Stimulated activated CD8-positive, alpha-beta memory T cell treated with anti-CD3 and anti-CD28 coated beads, Interleukin-15, amount 100 ng/mL, for 48 hours (primary cell): ENCODE results near the gene SRRD.

Experiments used
- DNase-seq, 2 donors: peaks; one replicate each; pipeline ENCODE4 v3.0.0-alpha.2; 2020; ENCODE audit warnings: low read depth in 2 of 2

The SRRD gene

DNA sequence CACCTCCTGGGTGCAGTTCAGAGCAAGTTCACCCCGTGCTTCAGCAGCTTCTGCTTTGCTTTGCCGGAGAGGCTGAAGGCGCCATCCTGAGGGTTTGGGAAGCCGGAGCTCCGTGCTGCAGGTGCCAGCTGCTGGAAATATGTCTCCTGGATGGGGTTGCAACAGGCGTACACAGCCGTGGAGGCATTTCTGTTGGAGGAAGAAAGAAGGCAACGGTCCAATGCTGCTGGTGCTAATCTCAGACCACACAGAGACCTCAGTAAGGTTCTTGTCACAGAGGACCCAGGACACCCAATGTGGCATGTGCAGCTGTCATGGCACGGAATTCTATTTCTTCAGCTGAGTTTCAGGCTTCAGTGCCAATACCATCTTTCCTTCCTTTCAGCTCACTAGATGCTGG lies 30.5 kb upstream of the SRRD start:
- DNase-seq: no peak

DNA sequence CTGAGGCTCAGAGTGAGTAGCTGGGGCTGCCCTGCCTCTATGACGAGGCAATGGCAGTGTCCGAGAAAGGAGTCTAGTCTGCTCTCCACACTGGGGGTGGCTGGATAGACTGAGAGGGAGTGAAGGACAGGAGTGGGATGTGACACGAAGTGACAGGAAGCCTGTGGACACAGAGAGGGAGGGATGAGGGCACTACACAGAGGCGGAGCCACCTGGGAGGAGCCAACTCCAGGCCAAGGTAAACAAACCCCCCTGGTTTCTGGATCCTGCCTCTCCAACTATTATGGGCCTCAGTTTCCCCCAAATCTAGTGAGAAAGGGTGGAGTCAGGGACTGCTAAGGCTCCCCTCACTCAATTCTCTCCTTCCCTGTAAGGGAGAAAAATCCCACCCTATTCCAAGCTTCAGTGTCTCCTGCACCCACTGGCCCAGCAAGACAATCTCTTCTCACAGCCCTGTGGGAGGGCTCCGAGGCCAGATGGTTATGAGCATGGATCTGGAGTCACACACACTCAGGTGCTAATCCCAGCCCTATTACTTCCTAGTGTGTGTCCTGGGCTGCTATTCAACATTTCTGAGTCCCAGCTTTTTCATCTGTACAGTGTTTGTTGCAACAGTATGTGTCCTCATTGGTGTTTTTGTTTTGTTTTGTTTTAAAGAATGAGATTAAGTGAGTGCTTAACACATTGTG lies 29.7 kb upstream of the SRRD start:
- no peak for DNase-seq

DNA sequence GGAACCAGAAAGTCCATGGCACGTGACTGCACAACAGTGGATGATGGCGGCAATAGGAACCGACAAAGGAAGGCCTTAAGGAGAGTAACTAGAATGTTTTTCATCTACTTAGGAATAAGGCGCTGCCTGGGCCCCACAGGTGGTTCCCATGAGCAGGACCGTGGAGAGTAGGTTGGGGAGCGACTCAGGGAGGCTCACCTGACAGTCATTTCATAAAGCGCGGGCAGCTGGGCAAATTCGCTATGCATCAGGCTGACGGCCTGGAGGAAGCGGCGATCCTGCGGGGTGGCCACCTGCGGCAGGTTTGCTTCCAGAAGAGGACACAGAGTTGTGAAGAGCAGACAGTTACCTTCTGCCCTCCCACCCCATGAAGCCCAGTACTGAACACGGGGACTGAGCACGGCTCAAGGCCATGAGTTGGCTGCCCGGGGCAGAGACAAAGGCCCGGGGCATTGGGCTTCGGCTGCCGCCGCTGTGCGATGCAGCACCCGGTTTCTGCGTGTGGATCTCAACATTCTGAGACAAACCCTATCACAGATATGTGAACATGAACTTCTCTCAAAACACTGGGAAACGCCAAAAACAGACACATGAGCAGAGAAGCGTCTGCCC lies 25.9 kb upstream of the SRRD start:
- DNase-seq: no peak

DNA sequence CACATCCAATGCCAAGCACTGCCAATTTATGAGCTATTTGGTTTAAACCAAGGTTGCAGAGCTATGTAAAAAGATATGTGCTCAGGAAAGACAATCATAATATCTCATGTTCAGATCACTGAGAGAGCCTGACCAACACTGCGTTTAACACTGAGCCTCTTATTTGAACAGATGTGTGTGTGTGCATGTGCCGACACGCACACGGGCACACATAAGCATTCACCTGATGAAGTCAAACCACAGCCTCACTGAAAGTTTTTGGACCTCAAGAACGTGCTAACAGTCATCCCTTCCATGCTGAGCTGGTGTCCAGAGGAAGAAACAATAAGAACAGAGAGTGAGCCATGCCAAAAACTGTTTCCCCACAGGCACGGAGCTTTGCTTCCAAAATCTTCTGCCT lies 23.5 kb upstream of the SRRD start:
- no peak for DNase-seq

DNA sequence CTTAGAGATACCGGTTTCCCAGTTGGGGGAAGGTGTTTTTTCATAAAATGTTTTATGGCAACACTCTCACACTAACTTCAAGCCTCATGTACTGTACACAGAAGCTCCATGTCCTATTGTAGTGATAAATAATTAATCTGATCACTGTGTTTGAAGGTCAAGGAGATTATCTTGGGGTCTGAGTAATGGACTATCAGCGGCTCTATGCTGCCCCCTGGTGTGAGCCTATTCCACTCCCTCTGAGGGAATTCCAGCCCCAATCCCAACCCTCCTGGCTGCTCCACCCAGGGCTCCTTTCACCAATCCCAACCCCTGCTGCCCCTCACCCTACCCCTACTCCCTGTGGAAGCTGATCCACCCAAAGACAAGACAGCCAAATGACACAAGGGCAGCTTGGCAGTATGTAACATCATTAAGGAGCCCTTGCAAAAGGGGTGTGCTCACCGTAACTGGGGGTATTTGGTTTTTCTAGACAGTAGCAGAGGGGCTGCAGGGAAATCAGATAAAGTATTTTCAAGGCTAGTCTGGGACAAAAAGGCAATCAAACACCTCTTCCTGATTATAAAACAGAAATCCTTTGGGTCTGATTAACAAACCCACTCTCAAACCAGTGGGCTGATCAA lies 22.4 kb upstream of the SRRD start:
- no peak for DNase-seq

DNA sequence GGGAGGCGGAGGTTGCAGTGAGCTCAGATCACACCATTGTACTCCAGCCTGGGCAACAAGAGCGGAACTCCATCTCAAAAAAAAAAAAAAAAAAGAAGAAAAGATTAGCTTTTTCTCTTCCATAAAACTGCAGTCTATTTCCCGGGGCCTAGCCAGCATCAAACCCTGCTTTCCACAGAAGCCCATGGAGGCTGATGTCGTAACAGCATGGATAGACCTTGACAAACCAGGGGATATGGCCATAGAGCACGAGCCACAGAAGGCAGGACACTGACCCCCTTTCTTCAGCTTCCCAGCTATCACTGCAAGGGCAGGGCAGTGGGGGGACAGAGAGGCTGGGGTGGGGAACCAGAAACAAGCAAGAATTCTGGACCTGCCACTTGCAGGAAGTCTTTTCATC lies 21.6 kb upstream of the SRRD start:
- no peak for DNase-seq

DNA sequence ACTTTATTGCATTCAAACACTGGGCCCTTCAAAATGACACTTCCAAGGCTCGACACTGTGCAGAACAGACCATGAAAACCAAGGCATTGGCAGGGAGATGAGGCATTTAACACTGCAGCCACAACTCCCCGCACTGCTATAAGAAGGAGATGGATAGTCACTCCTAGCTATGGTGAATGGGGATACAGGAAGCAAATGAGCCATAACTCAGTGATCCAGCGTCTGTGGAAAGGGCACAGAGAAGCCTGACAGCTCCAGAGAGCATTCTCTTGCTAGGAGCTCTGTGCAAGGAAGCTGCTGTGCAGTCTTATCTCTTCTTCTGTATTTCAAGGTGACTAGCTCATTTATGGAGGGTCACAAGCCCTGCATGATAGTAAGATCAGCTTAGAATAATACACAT lies 21.0 kb upstream of the SRRD start:
- no peak for DNase-seq

DNA sequence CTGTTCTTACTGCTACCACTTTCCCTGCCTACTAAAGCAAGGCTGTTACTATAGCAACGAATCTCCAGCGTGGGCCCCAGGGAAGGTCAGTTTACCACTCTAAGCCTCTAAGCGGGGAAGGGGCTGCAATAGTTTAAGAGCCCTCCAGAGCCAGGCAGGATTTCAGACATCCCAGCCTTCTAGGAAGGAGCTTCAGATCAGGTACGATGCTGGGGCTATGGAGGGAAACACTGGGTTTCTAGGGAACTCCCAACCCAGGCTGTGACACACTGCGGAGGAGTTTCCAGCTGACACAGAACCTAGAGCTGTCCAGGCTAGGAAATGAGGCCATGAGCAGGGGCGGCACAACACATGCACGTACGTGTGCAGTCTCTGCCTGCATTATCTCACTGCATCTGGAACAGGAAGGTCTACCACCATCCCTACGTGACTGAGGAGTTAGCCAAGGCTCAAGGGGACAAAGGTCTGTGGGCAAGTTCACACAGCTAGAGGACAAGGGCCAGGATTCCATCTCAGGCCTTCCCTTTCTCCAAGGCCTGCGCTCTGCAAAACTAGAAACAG lies 20.5 kb upstream of the SRRD start:
- DNase-seq: no peak

DNA sequence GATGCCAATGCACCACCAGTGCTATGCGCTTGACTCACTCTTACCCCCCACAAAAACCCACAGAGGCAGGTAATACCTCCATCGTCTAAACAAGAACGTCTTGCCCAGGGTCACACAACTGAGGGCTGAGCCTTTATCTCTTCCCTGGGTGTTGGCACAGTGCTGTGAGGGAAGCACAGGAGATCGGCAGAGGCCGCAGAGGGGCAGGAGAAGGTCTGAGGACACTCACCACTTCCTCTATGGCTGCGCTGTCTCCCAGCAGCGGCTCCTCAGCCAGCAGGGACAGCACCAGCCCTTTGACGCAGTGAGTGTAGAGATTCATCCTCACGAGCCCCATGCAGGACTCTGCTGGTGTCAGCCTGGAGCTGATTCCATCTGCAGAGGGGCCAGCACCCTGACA lies 20.0 kb upstream of the SRRD start:
- no peak for DNase-seq

DNA sequence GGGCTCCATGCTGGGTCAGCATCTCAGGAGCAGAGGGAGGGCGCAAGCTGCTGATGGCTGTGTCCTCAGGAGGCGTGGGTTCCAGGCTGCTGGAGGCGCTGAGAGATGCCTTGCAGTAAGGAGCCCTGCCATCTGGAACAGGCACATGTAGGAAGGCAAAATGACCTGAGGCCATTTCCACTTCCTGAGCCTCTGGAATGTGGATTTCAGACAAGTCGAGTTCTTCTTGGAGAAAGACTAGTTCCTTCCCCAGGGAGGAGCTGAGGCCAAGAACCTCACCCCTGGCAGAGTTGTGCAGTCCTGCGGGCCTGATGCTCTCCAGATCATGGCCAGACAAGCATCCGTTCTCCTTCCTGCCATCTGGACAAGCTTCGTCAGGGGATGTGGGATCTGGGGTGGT lies 19.4 kb upstream of the SRRD start:
- no peak for DNase-seq

DNA sequence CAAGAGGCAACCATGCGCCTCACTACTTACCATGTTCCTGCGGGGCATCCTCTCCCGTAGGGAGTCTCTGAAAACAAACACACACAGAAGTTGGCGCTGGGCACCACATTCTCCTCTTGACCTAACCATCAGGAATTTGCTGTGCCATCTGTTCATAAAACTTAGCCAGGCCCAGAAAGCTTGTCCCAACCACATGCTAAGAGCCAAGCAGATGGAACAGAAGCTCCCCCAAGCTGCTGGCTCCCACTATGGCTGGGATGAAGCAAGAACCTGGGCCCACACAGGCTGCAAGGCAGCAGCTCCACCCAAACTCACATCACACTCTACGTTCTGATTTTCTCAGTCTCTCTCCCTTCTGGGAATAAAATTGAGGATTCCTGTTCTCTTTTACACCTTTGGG lies 17.5 kb upstream of the SRRD start:
- DNase-seq: no peak

DNA sequence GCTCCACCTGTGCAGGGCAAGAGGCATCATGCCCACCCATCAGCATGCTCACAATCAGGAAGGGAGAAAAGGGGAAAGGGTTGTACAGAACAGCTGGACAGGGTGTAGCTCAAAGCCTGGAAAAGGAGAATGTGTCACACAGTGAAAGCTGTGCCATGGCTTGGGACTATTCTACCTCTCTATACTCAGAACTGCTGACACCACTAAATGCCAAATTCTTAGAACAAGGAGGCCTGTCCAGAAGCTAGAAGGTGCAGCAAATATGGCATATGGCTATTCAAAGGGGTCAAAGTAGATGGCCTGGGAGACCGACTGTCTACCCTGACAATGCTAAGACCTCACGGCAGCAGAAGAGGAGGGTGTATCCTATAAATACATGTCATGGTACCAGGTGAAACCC lies 12.9 kb upstream of the SRRD start:
- DNase-seq: no peak

DNA sequence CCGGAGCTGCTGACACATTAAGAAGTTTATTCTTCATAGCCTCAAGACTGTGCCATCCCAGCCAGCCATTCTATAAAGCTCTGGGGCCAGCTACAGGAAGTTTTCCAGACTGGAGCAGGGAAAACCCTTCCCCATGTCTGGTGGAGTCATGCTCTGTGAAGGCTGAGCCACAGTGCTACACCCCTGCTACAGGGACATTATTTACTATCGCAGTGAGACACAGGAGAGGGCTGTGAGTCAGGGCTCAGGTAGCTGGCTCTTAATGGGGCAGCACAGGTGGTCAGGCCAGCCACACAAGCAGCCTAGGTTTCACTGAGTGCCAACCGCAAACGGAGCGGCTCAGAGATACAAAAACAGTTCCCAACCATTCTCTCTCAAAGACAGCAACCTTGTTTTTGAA lies 12.2 kb upstream of the SRRD start:
- no peak for DNase-seq

DNA sequence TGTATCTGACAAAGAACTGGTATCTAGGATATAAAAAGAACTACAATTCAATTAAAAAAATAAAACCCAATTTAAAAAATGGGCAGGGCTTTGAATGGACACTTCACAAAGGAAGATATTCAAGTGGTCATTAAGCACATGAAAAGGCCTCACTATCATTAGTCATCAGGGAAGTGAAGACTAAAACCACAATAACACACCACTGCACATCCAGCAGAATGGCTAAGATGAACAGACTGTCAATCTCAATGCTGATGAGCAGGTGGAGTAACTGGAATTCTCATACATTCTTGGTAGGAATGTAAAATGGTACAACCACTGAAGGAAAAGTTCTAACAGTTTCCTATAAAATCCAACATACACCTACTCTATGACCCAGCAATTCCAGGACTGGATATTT lies 9.0 kb upstream of the SRRD start:
- no peak for DNase-seq

DNA sequence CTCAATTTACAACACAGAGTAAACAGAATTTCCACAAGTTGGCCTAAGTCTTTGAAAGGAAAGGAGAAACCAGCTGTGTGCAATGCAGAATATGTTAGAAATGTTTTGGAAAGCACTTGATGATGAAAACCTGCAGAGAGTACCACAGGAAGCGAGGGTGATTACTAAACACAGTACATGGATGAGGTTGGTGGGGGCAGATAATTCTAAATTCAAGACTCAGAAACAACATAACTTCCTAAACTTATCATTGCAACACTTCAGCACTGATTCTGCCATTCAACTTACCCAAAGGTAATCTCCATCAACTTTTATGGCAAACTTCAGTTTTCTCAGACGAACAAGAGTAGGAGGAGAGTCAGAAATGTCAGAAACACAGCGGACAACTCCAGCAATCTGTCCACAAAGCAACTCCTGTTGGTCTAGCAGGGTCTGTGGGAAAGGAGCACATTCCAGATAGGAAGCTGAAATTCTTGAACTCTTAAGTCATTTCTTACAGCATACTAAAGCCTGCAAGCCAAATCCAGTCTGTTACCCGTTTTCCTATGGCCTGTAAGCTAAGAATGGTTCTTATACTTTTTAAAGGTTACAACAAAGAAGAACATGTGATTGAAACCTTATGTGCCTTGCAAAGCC lies 6.9 kb upstream of the SRRD start:
- no peak for DNase-seq

DNA sequence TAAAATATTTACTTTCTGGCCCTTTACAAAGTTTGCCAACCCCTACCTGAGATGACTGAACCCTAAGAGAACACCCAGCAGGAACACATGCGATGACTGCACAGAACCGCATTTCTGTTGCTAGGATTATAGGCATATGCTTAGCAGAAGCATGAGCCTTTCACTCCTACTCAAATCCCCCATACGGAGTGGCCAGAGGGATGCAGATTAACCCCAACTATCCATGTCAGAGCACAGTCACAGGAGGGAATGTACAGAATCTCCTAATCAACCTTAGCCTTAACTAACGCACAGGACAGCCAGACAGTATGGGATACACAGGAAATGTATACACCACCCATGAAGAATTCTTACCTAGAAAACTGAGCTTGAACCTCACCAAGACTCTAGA lies 6.3 kb upstream of the SRRD start:
- no peak for DNase-seq

DNA sequence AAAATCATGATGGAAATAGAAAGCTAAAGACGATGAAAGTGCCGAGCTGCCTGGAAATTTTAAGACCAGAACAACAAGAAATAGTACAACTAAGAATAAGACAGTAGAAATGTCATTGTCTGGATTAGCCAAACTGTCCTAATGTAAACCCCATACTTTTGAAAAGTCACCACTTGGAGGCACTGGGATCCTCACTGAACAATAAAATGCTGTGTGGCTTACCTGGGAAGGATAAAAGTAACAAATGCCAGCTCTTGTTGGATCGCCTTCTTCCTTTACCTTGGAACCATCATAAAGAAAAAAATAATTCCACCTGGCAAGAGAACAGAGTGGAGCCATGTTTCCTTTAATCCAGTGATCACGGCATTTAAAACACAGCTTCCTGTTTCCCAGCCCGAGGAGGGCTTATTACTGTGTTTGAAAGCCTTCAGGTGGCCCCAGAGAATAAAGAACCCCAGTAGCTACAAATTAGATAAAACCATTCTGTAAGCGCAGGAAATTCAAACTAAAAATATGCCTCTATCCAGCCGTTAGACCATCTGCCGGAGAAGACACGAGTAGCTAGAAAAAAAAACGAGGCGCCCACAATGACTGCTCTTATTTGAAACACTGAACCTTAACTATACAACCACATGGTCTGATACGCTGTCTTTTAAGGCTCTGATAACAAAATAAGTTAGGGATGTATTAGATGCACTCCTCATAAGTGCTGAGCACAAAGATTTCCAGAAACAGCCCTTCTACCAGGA lies 4.5 kb upstream of the SRRD start:
- DNase-seq: no peak

DNA sequence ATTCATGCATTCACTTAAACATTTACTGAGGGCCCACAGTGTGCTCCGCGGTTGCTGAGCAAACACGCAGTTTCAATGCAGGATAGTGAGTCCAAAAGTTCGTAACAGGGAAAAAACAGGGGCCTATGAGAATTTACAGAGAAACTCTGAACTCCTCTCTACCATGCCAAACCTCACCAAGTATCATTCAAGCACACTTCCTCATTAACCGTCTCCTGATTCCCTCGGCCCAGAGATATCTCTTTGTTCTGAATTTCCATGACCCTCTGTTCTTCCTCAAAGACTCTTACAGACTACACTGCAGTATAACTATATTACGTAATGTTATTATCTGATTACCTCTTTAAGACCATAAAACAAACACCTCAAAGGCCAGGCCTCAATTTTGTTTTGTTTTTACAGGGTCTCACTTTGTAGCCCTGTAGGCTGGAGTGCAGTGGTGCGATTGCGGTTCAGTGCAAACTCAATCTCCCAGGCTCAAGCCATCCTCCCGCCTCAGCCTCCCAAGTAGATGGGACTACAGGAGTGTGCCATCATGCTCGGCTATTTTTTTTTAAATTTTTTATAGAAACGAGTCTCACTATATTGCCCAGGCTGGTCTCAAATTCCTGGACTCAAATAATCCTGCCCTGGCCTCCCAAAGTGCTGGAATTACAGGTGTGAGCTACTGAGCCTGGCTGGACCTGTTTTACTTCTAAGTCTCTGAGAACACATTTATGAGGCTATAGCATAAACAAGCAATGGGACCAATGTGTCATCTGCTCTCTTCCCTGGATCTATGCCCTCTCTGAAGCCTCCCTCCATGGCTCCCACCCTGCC lies 3.7 kb upstream of the SRRD start:
- no peak for DNase-seq

DNA sequence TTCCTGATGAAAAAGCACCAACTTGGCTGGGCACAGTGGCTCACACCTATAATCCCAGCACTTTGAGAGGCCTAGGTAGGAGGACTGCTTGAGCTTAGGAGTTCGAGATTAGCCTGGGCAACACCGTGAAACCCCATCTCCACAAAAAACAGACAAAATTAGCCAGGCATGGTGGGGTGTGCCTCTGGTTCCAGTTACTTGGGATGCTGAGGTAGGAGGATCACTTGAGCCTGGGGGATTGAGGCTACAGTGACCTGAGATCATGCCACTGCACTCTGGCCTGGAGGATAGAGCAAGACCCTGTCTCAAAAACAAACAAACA lies 3.1 kb upstream of the SRRD start:
- DNase-seq: no peak

DNA sequence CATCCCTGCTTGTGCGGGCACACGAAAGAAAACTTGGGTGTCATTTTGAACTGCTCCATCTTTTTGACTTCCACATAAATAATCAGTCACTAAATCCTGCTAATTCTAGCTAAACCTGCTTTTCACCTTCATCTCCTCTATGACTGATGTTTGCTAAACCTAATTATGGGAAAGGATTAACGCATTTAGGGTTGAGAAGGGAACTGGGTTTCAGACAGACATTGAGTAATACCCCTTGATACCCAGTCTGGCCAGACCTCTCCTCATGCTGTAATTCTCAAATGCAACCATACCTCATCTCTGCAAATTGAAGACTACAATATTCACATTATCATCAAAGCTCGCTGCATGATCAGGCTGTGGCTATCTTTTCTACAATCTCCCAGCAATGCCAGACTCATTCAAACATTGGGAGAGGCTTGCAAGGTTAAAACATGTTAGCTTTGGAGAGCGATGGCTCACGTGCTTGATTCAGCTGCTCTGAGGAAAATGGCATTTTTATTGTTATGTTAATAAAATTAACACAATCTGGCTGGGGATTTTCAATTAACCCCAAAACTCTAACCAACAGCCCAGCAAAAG lies 2.5 kb upstream of the SRRD start:
- DNase-seq: no peak

DNA sequence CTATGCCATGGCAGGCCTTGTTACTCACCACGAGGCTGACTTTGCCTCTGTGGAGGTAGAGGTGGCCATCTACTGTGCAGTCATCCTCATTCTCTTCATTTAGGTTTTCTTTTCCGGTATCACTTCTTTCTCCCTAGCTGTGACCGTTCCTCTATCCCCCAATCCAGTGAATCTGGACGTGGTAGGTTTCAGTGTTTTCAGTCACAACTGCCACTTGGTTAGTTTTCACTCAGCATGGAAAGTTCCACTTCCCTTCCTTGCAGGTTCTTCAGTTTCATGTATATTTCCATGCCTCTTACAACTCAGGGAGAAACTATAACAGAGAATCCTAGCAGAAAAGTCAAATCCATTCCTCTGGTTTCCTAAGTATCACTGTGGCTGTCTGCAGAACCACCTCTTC lies 2.0 kb upstream of the SRRD start:
- no peak for DNase-seq
